PC-3 (cell line): ENCODE measurements around the gene TMCC2. TPM values are rescaled to one million over a fixed set of nuclear protein-coding genes. Genes with fewer than 3 reads are reported as not detected.

Source experiments
- ATAC-seq: fragments of 200-7000 bp; cut with Tn5 transposase; 2 replicates; pipeline ENCODE4 v1.9.1; 2020; ENCODE audit warnings: mild to moderate bottlenecking, moderate library complexity
- BruUV-seq: library from RNA; stranded (reverse); fragments of 400-500 nt; replicated peaks from 2 replicates; lab custom pipeline; 2021; lab: Mats Ljungman, UMichigan
- CTCF ChIA-PET: fragments of 300-600 bp; sonication (Branson Sonifier 250); formaldehyde crosslinking; loops from one replicate; lab custom pipeline; 2022; ENCODE audit warnings: antibody characterized with exemption; lab: Charles Lee
- POLR2A ChIA-PET: fragments of 300-600 bp; sonication (Branson Sonifier 250); formaldehyde crosslinking; loops from one replicate; lab custom pipeline; 2022; ENCODE audit warnings: antibody characterized with exemption; ENCODE audit not compliant: unreplicated experiment; lab: Charles Lee
- DNase-seq: peaks from one replicate; pipeline ENCODE4 v3.0.0-alpha.2; 2015
- H2AFZ ChIP-seq: fragments of 300-600 bp; sonication (generic); 2 replicates; pipeline ENCODE4 v1.6.0; 2016; ENCODE audit warnings: antibody characterized with exemption, low read length
- H3F3A ChIP-seq: fragments of 300-600 bp; sonication (generic); one replicate; pipeline ENCODE4 v1.6.0; 2017; ENCODE audit warnings: antibody characterized with exemption, low read length, control low read depth, mild to moderate bottlenecking; ENCODE audit not compliant: unreplicated experiment
- H3K27ac ChIP-seq: fragments of 300-600 bp; sonication (generic); 2 replicates; pipeline ENCODE4 v1.5.1; 2016; ENCODE audit warnings: mild to moderate bottlenecking, low read length
- H3K27me3 ChIP-seq: fragments of 300-600 bp; sonication (generic); 2 replicates; pipeline ENCODE4 v1.6.1; 2016; ENCODE audit warnings: low read length, mixed read lengths
- H3K36me3 ChIP-seq: fragments of 300-600 bp; sonication (generic); 2 replicates; pipeline ENCODE4 v1.6.1; 2016; ENCODE audit warnings: low read depth, mixed run types, low read length, mixed read lengths
- H3K4me1 ChIP-seq: fragments of 300-600 bp; sonication (generic); 2 replicates; pipeline ENCODE4 v1.5.1; 2016; ENCODE audit warnings: low read length; ENCODE audit not compliant: insufficient read depth
- H3K4me2 ChIP-seq: fragments of 300-600 bp; sonication (generic); 2 replicates; pipeline ENCODE4 v1.6.0; 2016; ENCODE audit warnings: low read length
- H3K4me3 ChIP-seq: fragments of 300-600 bp; sonication (generic); 2 replicates; pipeline ENCODE4 v1.5.1; 2016; ENCODE audit warnings: mild to moderate bottlenecking, low read length, mixed read lengths
- H3K79me2 ChIP-seq: fragments of 300-600 bp; sonication (generic); 2 replicates; pipeline ENCODE4 v1.6.1; 2017; ENCODE audit warnings: low read length, mixed read lengths
- H3K9ac ChIP-seq: fragments of 300-600 bp; sonication (generic); 2 replicates; pipeline ENCODE4 v1.6.0; 2016; ENCODE audit warnings: mild to moderate bottlenecking, low read length
- H3K9me2 ChIP-seq: fragments of 300-600 bp; sonication (generic); replicated peaks from 2 replicates; pipeline ENCODE4 v1.6.1; 2016; ENCODE audit warnings: mixed run types, low read length, mixed read lengths
- H3K9me3 ChIP-seq: fragments of 300-600 bp; sonication (generic); 2 replicates; pipeline ENCODE4 v1.6.1; 2016; ENCODE audit warnings: low read length, mixed read lengths
- H4K20me1 ChIP-seq: fragments of 300-600 bp; sonication (generic); 2 replicates; pipeline ENCODE4 v1.6.1; 2016; ENCODE audit warnings: low read length, mixed read lengths
- CTCF ChIP-seq: fragments of 300-600 bp; sonication (generic); conservative IDR thresholded peaks from 2 replicates; pipeline ENCODE4 v1.5.1; 2017; ENCODE audit warnings: antibody characterized with exemption, low read depth, mild to moderate bottlenecking, low read length
- EZH2 ChIP-seq: fragments of 300-600 bp; sonication (generic); IDR thresholded peaks from one replicate; pipeline ENCODE4 v1.6.1; 2017; ENCODE audit warnings: antibody characterized with exemption, mild to moderate bottlenecking, low read length; ENCODE audit not compliant: unreplicated experiment
- EZH2phosphoT487 ChIP-seq: fragments of 300-600 bp; sonication (generic); IDR thresholded peaks from 2 replicates; pipeline ENCODE4 v1.6.1; 2018; ENCODE audit warnings: mild to moderate bottlenecking, antibody characterized with exemption, low read length, borderline replicate concordance
- intact Hi-C: fragments of 100-400 bp; cut with micrococcal nuclease; formaldehyde crosslinking; loops from 2 replicates; pipeline ENCODE4 v1.9.0; 2023
- total RNA-seq: library from RNA; depleted of rRNA; stranded (reverse); fragments of >200 nt; gene quantifications from 2 replicates; pipeline ENCODE4 v1.2.3, GENCODE V29; 2014

TMCC2 gene
- total RNA-seq, 1 experiment from 2014 or later = 8.7 TPM

- BruUV-seq = no TSS peak
- no peak overlapping the region for H3K4me3 ChIP-seq
- ATAC-seq (no peak), DNase-seq (no peak)
- H3K9ac ChIP-seq = no peak overlapping the region
- no peaks in the 10 kb centered on the region for H3K36me3 ChIP-seq
- no peaks in the 10 kb centered on the region for H3K9me3 ChIP-seq
- H3K27ac ChIP-seq = no peak overlapping the region
- H3K9me2 ChIP-seq = no peaks in the 10 kb centered on the region
- no peaks in the 10 kb centered on the region for H3K27me3 ChIP-seq
- ChIA-PET POLR2A (no interaction called here), CTCF (no interaction called here)
- no peaks in the 10 kb centered on the region for H3K79me2 ChIP-seq
- peaks cover 17% of the 10 kb centered on the region for H3K4me1 ChIP-seq
- H4K20me1 ChIP-seq = no peaks in the 10 kb centered on the region
- H2AFZ ChIP-seq = no peak overlapping the region
- H3F3A ChIP-seq = no peaks in the 10 kb centered on the region
- intact Hi-C loops = no loop called here
- no peak overlapping the region for H3K4me2 ChIP-seq
- no peak for TF ChIP-seq EZH2phosphoT487
- no peak for TF ChIP-seq CTCF
- no peak for TF ChIP-seq EZH2
These were observed 39.7 kb downstream of the TMCC2 start for GRCh38 chr1:205267306-205267902.

- Histone ChIP-seq H3K9me3 (no peaks in the 10 kb centered on the region), H3K27me3 (no peaks in the 10 kb centered on the region), H3K4me3 (no peak overlapping the region), H3K9ac (no peak overlapping the region), H3K4me1 (peaks cover 16% of the 10 kb centered on the region), H3K4me2 (no peak overlapping the region), H4K20me1 (no peaks in the 10 kb centered on the region), H2AFZ (no peak overlapping the region), H3F3A (no peaks in the 10 kb centered on the region), H3K9me2 (no peaks in the 10 kb centered on the region), H3K36me3 (no peaks in the 10 kb centered on the region), H3K27ac (no peak overlapping the region), H3K79me2 (no peaks in the 10 kb centered on the region)
- no TSS peak for BruUV-seq
- POLR2A ChIA-PET = no interaction called here
- ATAC-seq = no peak
- TF ChIP-seq EZH2phosphoT487 (no peak), EZH2 (no peak), CTCF (no peak)
- DNase-seq = no peak
- intact Hi-C loops = no loop called here
- CTCF ChIA-PET = no interaction called here
These were observed 41.3 kb downstream of the TMCC2 start for GRCh38 chr1:205268846-205269680.

- intact Hi-C loops = no loop called here
- Histone ChIP-seq H3K9ac (no peak overlapping the region), H3K27me3 (no peaks in the 10 kb centered on the region), H3K9me3 (no peaks in the 10 kb centered on the region), H3K4me2 (no peak overlapping the region), H3K36me3 (no peaks in the 10 kb centered on the region), H3K27ac (no peak overlapping the region), H4K20me1 (no peaks in the 10 kb centered on the region), H3K79me2 (no peaks in the 10 kb centered on the region), H3F3A (no peaks in the 10 kb centered on the region), H3K9me2 (no peaks in the 10 kb centered on the region), H3K4me1 (peaks cover 16% of the 10 kb centered on the region), H3K4me3 (no peak overlapping the region), H2AFZ (no peak overlapping the region)
- POLR2A ChIA-PET = no interaction called here
- ATAC-seq (no peak), DNase-seq (no peak)
- CTCF ChIA-PET = interaction anchor here (2.1 kb wide), 1 partner anchor 40 kb away, joined by 12 read pairs; no protein-coding TSS in a partner anchor
- no TSS peak for BruUV-seq
- TF ChIP-seq EZH2phosphoT487 (no peak), CTCF (no peak), EZH2 (no peak)
These were observed 42.0 kb downstream of the TMCC2 start for GRCh38 chr1:205269711-205270110.
